Colon (tissue), 2 donors: ENCODE results near the gene FKBP8.
"Not testable (repeated sequence)": the region's sequence is repeated elsewhere in the genome, so short reads cannot be mapped to it uniquely, and the experiment has no call there.

Experiments
- FAIRE-seq: peaks from 2 replicates; lab custom pipeline; 2012; peaks lifted over from hg19 to GRCh38; lab: Jason Lieb, UNC
- donor health status: control.
- donor health status: control.

Gene FKBP8

DNA sequence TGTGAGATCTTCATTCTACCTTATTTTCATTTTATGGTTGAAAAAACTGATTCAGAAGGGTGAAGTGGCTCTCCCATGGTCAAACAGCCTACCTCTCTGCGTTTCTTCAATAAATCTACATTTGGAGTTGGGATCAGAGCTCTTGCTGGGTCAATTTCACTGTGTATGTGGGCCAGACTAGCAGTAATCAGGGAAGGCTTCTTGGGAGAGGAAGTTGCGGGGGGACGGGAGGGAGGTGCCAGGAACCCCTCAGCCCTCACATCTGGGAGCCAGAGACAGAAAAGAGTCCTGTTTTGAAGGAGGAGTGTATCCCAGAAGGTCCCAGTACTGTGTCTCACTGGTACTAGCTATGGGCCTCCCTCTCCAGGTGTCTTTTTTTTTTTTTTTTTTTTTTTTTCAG lies 15.2 kb upstream of the FKBP8 start:
- no peak for FAIRE-seq

DNA sequence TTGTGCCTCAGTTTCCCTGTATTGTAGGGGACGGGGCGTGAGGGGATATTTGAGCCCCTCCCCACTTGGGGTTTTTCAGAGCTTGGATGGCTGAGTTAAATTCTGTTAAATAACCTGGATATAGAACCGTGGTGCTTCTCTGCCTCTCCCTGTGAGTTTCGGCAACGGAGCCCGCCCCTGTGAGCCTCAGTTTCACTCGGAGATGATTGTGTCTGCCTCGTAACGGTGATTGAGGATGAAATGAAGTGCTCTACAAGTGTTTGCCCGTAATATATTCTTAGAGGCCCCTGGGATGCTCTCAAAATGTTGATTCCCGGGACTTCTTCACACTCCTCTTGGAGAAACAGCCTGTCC lies 14.8 kb upstream of the FKBP8 start:
- no peak for FAIRE-seq

DNA sequence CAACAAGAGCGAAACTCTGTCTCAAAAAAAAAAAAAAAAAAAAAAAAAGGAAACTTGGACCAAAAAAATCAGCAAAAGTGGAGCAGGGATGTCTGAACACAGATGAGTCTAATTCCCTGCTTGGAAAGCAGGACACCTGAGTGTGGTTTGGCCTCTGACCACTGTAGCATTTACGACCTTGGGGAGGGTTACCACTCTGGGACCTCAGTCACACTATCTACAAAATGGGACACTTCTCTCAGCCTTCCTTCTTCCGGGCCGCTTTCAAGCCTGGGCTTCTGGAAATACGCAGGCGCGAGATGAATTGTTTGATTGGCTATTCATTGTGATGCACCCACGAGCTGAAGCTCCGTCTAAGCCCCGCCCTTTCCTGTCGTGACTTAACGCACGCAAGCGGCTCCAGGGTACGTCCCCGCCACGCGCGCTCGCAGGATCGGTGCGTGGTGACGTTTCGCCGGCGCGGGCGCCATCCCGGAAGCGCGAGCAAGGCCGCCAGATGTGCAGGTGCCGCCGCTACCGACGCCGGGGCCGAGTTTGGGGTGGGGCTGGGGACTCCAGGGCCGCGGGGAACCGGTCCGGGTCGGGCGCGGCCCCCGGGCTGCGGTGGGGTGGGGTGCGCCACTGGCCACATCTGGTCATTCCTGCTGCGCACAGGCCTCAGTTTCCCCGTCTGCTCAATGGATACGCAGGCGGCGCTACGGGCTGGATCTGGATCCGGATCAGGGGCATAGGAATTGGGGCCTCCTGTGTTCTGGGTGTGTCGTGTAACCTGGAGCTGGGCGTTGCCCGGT lies 14.2 kb upstream of the FKBP8 start, which contains the start of gene KXD1:
TSS of gene KXD1 (plus strand) at position 460 of the 791 bp plus-strand sequence. CDS start 4,187 bp downstream, outside the sequence.
- no peak for FAIRE-seq

DNA sequence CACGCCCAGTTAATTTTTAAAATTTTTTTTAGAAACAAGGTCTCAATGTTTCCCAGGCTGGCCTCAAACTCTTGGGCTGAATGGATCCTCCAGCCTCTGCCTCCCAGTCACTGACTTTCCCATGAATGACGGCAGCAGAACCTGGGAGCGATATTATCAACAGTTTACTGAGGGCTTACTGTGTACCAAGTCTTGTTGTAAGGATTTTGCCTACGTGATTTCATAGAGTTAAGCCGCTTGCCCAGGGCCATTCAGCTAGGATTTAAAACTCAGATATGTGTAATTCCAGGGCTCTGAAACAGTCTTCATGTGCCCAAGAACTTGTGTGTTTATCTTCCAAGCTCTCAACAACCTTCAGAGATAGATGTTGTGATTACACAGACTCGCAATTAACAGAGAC lies 8.3 kb upstream of the FKBP8 start:
- FAIRE-seq = no peak

DNA sequence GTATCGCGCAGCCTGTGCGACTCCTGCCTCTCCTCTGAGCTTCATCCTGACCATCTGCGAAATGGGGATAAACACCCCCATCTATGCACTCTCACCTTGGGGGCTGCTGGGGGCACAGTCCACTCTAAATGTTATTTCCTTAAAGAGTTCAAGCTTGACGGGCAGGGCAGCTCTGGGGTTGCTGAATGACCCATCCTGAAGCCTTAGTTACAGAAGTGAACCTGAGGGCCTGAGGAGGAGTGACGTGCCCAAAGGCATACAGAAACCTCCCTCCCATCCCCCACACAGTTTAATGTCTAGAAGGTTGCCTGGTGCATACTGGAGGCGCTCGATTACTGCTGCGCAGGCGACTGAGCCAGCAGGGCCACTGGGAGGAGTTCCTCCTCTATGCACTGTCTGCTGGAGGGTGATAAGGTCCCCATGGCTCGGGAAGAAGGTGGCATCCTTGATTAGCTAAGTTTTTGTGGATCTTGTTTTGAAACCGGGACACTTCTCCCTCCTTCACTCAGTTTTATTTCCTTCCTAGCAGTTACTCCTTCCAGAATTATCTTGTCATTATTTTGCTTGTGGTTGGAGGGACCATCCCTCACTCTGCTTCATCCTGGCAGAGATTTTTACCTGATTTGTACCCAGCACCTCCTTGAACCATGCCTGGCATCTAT lies 572 bp upstream of the FKBP8 start:
- FAIRE-seq = no peak

DNA sequence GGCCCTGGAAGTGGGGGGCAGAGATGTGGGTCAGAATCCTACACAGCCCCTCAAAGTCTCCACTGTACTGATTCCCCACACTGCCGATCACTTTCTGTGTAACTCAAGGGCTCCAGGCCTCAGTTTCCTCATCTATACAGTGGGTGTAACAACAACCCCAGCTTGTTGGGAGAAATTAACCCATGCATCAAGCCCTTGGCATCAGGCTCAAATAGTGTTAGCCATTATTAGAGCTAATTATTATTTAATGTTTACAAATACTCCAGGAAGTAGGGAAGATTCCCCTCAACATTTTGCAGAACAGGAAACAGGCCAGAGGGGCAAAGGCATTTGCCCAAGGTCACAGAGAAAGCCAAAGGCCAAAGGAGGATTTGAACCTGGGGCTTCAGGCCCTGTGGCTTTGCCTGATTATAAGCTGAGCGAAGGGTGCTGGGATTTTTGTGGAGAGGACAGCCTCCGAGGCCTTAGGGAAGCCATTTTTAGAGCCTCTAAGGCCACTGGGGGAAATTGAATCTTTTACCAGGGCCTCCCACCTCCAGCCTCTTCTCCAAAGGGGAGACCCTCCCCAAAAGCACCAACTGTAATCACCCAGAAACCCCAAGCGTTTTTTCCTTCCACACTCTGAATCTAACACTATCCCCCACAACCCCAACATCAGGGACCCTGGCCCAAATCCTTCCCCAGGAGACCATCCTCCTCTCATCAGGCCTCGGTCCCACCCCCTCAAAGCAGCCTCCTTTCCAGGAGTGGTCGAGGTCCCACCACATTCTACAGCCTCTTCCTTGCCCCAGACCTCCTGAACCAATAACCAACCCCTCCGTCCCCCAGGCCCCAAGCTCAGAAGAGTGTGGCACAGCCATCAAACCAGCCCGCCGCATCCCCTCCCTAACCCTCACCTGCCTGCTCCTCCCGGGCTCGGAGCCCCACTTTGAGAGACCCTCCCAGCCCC lies 1.1 kb downstream of the FKBP8 start:
- FAIRE-seq = no peak

DNA sequence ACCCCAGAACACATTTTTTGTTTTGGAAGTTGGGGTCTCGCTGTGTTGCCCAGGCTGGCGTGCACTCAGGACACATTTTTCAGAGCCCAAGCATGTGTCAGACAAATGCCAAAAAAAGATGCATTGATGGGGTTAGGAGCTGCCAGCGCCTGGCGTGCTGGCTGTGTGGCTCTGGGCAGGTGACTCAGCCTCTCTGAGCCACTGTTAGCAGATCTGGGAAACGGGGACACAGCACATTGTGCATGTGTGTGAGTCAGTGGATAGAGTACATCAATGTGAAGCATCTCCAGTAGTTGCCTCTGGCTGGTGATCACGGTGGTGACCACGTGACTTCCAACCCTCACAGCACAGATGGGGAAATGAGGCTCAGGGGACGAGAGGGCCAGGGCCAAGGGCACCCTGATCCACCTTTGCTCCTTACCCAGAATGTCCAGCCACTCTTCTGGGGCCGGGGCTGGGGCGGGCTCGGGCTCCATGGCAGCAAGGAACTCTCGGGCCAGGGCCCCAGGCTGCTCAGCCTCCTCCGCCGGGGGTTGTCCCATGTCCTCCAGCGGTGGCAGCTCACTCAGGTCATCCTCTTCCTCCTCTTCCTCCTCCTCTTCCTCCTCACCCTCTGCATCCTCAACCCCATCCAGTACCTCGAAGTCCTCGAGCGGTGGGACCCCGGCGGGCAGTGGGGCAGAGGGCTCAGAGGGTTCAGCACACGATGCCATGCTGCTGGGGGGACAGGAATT lies 1.9 kb downstream of the FKBP8 start:
- FAIRE-seq = no peak

DNA sequence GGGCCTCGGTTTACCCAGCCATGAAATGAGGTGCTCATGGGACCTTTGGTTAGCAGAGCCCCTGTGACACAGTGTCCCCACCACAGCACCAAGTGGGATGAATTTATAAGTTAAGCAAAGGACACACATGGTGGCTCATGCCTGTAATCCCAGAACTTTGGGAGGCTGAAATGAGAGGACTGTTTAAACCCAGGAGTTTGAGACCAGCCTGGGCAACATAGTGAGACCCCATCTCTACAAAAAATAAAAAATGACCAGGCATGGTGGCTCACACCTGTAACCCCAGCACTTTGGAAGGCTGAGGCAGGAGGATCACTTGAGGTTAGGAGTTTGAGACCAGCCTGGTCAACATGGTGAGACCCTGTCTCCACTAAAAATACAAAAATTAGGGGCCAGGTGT lies 3.2 kb downstream of the FKBP8 start:
- FAIRE-seq = not testable (repeated sequence)

DNA sequence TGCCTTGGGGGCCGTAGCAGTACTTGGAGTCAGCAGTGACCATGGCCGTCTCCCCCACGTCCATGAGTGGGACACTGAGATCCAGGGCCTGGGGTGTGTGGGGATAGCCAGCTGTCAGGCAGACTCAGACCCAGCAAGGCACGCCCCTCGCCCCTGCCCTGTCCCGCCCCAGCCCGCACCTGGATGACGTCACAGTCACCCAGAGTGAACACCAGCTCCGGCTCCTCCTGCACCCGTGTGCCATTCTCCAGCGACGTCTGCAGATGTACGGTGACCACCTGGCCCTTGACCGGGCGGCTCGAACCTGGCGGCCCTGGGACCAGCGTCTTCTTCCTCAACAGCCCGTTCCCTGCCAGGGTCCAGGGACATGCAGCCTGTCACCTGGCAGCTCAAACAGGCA lies 4.0 kb downstream of the FKBP8 start:
- no peak for FAIRE-seq

DNA sequence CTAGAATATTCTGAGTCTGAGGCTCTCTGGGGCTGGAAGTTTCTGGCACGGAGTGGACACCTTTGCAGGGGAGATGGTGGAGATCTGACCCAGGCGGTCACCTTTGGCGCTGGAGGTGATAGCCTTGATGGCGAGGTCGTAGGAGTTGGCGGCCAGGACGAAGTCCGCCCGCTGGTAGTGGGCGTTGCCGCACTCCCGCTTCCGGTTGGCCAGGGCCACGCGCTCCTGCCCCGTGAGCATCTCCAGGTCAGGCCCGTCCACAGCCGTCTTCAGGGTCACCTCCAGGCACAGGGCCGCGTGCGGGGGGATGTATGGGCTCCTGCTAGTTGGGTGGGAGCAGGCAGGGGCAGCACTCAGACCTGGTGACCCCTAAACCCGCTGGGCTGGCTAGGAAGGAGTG lies 5.3 kb downstream of the FKBP8 start:
- FAIRE-seq = no peak

DNA sequence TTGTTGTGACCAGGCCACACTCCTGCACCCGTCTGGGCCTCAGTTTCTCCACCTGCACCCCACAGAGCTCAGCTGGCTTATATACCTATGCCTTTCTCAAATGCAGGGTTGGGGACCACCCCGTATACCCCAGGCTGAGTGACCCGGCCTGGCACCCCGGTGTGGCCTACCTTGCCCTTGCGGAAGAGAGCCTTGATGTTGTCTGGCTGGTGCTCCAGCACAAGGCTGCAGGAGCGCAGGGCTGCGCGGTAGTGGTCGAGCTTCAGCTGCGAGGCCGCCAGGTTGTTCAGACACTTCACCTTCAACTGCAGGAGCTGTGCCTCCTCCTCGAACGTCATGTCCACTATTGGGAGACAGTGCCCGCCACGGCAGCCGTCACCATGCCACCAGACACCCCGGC lies 5.9 kb downstream of the FKBP8 start:
- FAIRE-seq = no peak

DNA sequence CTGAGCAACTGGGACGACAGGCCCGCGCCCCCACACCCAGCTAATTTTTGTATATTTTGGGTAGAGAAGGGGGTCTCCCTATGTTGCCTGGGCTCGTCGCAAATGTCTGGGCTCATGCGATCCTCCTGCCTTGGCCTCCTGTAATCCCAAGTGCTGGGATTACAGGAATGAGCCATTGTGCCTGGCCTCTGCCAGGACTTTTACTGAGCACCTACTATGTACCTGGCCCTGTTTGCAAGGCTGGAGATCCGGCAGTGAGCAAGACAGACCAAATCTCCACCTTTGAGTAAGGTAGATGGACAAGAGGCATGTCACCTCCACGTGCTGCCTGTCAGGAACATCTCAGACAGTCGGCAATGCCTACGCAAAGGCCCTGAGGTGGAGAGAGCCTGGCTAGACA lies 6.9 kb downstream of the FKBP8 start:
- no peak for FAIRE-seq

DNA sequence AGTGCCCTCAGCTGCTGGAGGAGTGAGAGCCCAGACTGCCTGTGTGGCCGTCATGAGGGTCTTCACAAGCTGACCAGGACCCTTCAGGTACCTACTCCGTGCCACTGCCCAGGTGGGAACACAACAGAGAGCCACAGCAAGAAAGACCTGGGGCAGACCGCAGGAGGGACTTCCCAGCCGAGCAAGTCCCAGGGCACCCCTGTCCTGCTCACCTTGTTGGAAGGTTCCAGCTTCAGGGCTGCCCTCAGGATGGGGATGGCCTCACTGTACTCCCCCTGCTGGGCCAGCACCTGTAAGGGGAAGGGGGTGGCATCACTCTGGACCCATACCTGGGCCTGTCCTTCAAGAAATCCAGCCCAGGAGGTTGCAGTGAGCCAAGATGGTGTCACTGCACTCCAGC lies 10.3 kb downstream of the FKBP8 start:
- no peak for FAIRE-seq

DNA sequence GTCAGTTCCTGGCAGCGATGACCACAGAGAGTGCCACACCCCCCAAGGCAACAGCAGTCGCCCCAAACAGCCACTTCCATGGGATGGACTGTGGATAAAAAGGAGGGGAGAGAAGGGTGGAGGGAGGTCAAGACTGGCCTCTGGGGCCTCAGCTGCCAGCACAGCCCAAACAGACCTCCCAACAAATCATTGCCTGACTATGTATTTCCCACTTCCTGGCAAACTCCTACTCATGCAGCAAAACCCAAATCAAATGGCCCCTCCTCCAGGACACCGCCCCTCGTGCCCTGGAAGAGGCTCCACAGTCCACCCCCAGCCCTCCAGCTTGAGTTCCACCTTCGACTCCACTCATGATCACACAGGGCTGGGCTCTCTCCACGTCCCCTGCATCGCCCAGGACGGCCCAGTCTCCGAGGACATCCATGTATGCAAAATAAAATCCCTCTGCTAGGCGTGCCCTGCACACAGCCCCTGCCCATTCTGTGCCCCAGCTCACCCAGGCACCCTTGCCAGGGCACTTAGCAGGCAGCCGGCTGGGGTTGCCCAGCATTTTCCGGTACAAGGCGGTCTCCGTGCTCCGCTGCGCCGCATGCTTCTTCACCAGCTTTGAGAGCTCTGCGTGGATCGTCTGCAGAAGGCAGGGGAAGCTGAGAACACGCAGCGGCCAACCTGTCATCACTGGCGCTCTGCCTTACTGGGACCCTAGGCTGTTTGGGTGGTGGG lies 11.0 kb downstream of the FKBP8 start:
- no peak for FAIRE-seq

DNA sequence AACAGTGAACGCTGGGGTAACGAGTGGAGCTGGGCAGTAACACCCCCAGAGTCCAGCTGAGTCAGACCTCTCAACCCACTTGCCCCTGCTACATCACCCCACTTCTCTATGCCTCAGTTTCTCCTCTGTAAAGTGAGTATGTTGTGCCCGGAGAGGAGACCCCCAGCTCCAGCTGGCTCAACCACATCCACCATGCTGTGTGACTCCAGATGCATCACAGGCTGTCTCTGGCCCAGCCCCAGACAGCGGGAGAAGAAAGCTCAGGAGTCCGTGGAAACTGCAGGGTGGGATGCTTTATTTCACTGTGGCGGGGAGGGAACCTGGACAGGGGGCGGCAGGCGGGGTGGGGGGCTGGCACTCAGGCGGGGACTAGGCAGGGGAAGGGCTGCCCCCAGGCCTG lies 11.9 kb downstream of the FKBP8 start:
- no peak for FAIRE-seq

DNA sequence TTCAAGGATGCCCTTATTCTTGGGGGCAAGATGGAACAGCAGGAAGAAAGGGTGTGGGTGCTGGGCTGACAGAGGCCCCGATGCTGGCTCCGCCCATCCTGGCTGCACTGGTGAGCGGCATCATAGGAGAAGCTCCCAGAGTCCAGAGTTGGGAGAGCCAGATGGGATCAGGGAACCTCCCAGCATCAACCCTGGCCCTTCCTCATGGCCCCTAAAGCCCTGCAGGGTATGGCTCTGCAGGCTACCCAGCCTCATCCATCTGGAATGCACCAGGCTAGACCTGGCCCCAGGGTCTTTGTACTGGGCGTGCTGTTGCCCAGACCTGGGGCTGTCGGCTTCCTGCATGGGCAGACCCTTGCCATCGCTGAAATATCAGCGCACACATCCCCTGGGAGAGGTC lies 13.6 kb downstream of the FKBP8 start:
- no peak for FAIRE-seq

DNA sequence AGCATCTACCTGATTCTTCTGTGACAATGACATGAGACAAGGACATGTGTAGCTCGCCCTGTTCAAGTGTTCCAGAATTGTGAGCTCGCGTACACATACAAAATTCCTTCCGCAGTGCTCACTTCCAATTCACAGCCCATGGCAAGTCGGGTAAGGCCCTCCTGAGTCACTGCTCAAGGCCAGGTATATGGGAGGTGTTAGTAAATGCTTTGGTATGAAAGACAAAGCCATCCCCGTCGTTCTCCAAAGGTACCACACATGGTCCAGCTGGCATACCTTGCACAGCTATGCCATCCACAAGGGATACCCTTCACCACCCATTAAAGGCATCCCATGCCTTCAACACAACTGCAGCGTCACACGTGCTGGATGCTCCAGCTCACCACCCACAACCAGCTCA lies 17.1 kb downstream of the FKBP8 start:
- FAIRE-seq = no peak

DNA sequence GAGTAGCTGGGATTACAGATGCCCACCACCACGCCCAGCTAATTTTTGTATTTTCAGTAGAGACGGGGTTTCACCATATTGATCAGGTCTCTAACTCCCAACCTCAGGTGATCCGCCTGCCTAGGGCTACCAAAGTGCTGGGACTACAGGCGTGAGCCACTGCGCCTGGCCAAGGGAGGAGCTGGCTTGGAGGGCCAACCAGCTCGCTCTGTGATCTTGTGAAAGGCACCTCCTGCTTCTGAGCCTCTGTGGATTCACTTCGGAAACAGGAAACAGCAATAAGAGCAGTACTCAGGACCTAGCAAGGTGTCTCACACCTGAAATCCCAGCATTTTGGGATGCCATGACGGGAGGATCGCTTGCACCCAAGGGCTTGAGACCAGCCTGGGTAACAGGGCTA lies 19.5 kb downstream of the FKBP8 start:
- FAIRE-seq = no peak

DNA sequence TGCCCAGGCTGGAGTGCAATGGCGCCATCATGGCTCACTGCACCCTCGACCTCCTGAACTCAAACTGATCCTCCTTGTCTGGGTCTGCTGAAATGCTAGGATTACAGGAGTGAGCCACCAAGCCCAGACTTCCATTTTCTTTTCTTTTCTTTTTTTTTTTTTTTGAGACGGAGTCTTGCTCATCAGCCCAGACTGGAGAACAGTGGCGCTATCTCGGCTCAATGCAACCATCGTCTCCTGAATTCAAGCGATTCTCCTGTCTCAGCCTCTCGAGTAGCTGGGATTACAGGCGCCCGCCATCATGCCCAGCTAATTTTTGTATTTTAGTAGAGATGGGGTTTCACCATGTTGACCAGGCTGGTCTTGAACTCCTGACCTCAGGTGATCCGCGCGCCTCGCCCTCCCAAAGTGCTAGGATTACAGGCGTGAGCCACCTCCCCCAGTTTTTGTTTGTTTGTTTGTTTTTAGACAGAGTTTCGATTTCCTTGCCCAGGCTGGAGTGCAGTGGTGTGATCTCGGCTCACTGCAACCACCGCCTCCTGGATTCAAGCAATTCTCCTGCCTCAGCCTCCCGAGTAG lies 20.4 kb downstream of the FKBP8 start:
- not testable (repeated sequence) for FAIRE-seq

DNA sequence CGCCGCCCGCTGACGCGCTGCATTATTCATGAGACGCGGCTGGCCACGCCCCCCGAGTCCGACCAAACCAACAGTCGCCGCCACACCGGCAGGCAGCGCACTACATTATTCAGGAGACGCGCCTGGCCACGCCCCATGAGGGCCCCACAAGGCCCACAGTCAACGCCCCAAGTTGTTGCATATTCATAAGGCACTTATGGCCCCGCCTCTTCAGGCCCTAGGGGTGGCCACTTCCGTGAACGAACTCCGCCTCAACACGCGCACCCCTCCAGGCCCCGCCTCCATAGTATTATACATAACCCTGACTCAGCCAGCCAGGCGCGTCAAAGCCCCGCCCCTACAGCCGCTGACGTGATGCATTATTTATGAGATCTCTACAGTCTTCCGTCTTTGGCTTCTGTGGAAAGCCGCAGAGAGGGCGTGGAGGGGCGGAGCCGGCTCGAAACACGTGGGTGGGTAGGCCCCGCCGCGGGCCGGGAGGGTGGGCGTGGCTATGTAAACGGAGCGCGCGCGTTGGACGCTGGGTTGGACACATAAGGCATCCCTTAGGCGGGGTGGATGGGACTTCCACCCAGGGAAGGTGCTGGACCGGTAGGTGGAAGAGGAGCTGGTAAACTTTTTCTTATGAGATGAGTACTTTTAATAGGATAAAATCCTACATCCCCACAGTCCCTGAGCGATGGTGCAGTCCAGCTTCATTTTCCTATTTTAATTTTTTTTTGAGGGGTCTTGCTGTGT lies 21.1 kb downstream of the FKBP8 start:
- FAIRE-seq = peak; percentile 87
